OCI-LY7 (cell line): ENCODE data around the gene YPEL4. TPM values are rescaled to one million over a fixed set of nuclear protein-coding genes. Genes with fewer than 3 reads are reported as not detected.

Experiments used
- BruUV-seq: library from RNA; stranded (reverse); fragments of 400-500 nt; replicated peaks from 2 replicates; lab custom pipeline; 2021; lab: Mats Ljungman, UMichigan
- CTCF ChIA-PET: fragments of 300-600 bp; sonication (Branson Sonifier 250); formaldehyde crosslinking; loops from one replicate; lab custom pipeline; 2022; ENCODE audit warnings: antibody characterized with exemption; ENCODE audit not compliant: unreplicated experiment; lab: Charles Lee
- POLR2A ChIA-PET: fragments of 300-600 bp; sonication (Branson Sonifier 250); formaldehyde crosslinking; loops from one replicate; lab custom pipeline; 2022; ENCODE audit warnings: antibody characterized with exemption; lab: Charles Lee
- DNase-seq: peaks from one replicate; pipeline ENCODE4 v3.0.0-alpha.2; 2015; ENCODE audit warnings: low spot score
- H2AFZ ChIP-seq: fragments of 200-600 bp; sonication (generic), shearing (Covaris generic); 2 replicates; pipeline ENCODE4 v1.6.1; 2014; ENCODE audit warnings: mild to moderate bottlenecking, antibody characterized with exemption, low read length, moderate library complexity
- H3K27ac ChIP-seq: fragments of 200-600 bp; sonication (generic); 2 replicates; pipeline ENCODE4 v1.5.1; 2014; ENCODE audit warnings: mixed run types, low read depth, mild to moderate bottlenecking, moderate library complexity, low read length, inconsistent platforms; ENCODE audit not compliant: poor library complexity, severe bottlenecking
- H3K36me3 ChIP-seq: fragments of 200-600 bp; sonication (generic); 2 replicates; pipeline ENCODE4 v1.6.1; 2014; ENCODE audit warnings: mild to moderate bottlenecking, antibody characterized with exemption, low read length, moderate library complexity, mixed read lengths; ENCODE audit not compliant: insufficient read depth
- H3K4me1 ChIP-seq: fragments of 200-600 bp; sonication (generic); 2 replicates; pipeline ENCODE4 v1.5.1; 2014; ENCODE audit warnings: mild to moderate bottlenecking, low read length; ENCODE audit not compliant: insufficient read depth, poor library complexity, severe bottlenecking
- H3K4me2 ChIP-seq: fragments of 200-600 bp; sonication (generic); 2 replicates; pipeline ENCODE4 v1.6.1; 2014; ENCODE audit warnings: mild to moderate bottlenecking, low read length
- H3K4me3 ChIP-seq: fragments of 200-600 bp; sonication (generic); 2 replicates; pipeline ENCODE4 v1.5.1; 2014; ENCODE audit warnings: mild to moderate bottlenecking, low read depth, low read length; ENCODE audit not compliant: poor library complexity, severe bottlenecking
- H3K79me2 ChIP-seq: fragments of 200-600 bp; sonication (generic); 2 replicates; pipeline ENCODE4 v1.6.1; 2016; ENCODE audit warnings: low read depth, mild to moderate bottlenecking, low read length, moderate library complexity, mixed read lengths; ENCODE audit not compliant: insufficient read depth
- H3K9me2 ChIP-seq: fragments of 200-600 bp; sonication (generic); 2 replicates; pipeline ENCODE4 v1.6.1; 2016; ENCODE audit warnings: mild to moderate bottlenecking, low read length, mixed read lengths; ENCODE audit not compliant: insufficient read depth
- H3K9me3 ChIP-seq: fragments of 200-600 bp; sonication (generic); 2 replicates; pipeline ENCODE4 v1.6.1; 2014; ENCODE audit warnings: mild to moderate bottlenecking, mixed run types, low read length, mixed read lengths
- H4K20me1 ChIP-seq: fragments of 200-600 bp; sonication (generic); 2 replicates; pipeline ENCODE4 v1.6.1; 2014; ENCODE audit warnings: mild to moderate bottlenecking, antibody characterized with exemption, low read length, moderate library complexity, mixed read lengths; ENCODE audit not compliant: insufficient read depth
- CTCF ChIP-seq: fragments of 200-600 bp; sonication (generic); conservative IDR thresholded peaks from 2 replicates; pipeline ENCODE4 v1.5.1; 2014; ENCODE audit warnings: mild to moderate bottlenecking, antibody characterized with exemption, low read length, moderate library complexity, mixed read lengths
- EZH2phosphoT487 ChIP-seq: fragments of 200-600 bp; sonication (generic); IDR thresholded peaks from 2 replicates; pipeline ENCODE4 v1.6.1; 2018; ENCODE audit warnings: low read depth, borderline replicate concordance, mild to moderate bottlenecking, mixed run types, antibody characterized with exemption, low read length, moderate library complexity, mixed read lengths
- intact Hi-C: fragments of 100-400 bp; cut with micrococcal nuclease; formaldehyde crosslinking; loops from one replicate; pipeline ENCODE4 v1.10.0; 2022; ENCODE audit not compliant: unreplicated experiment
- total RNA-seq, 2 experiments: library from RNA; depleted of rRNA in 1 of 2; stranded (reverse); fragments of >200 nt in 1 of 2; shearing (Covaris generic) in 1 of 2; gene quantifications; 2 replicates each; pipeline ENCODE4 v1.2.3, GENCODE V29; 2014 to 2022

Gene YPEL4
- total RNA-seq, 2 experiments from 2014 or later: 0.54 to 0.55 TPM

DNA sequence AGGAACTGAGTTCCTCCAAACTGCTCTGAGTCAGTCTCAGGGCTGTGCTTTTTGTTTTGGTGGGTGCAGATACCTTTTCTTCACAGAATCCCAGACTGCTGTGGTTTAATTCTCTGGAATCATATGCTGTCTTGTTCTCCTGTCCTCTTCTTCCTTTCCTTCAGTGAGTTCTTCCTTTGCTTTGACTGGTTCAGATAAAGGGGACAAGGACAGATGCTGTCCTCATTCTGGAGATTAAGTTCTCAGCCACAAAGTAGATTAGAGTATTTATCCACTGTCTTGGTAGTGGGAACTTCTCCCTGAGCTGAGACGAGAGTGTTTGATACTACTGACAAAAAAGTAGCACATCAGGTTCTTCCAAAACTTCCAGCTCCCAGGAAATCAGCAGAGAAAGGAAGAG is 31.5 kb upstream of the YPEL4 start:
- POLR2A ChIA-PET: interaction anchor here (0.5 kb wide), 1 partner anchor 17 kb away, joined by 4 read pairs; no protein-coding TSS in a partner anchor
- H4K20me1 ChIP-seq: peaks cover 7% of the 10 kb centered on the region; the same call in 1 of the 2 replicates

GRCh38 chr11:57680552-57680874 is 30.8 kb upstream of the YPEL4 start:
- H3K4me1 ChIP-seq: peaks cover 5% of the 10 kb centered on the region
- no peak overlapping the region for H3K4me3 ChIP-seq
- H3K36me3 ChIP-seq: peaks cover 91% of the 10 kb centered on the region
- H3K4me2 ChIP-seq: no peak overlapping the region
- no peaks in the 10 kb centered on the region for H3K9me3 ChIP-seq
- H3K27ac ChIP-seq: no peak overlapping the region
- H3K79me2 ChIP-seq: peaks cover 84% of the 10 kb centered on the region
- ChIA-PET POLR2A (no interaction called here), CTCF (interaction anchor here (0.6 to 1.0 kb wide), 2 partner anchors 14 to 974 kb away, joined by 3 read pairs; no protein-coding TSS in a partner anchor)
- no peak overlapping the region for H2AFZ ChIP-seq
- TF ChIP-seq EZH2phosphoT487: no peak
- DNase-seq: no peak
- intact Hi-C loops: no loop called here
- BruUV-seq: no TSS peak
- H3K9me2 ChIP-seq: no peaks in the 10 kb centered on the region
- H4K20me1 ChIP-seq: peaks cover 7% of the 10 kb centered on the region; the same call in 1 of the 2 replicates

More for the DNA sequence above, 31.5 kb upstream of the YPEL4 start:
- H3K36me3 ChIP-seq: peaks cover 91% of the 10 kb centered on the region
- H3K79me2 ChIP-seq: peaks cover 77% of the 10 kb centered on the region
- intact Hi-C loops: no loop called here
- TF ChIP-seq CTCF: no peak
- TF ChIP-seq EZH2phosphoT487: no peak
- H3K27ac ChIP-seq: no peak overlapping the region
- H3K4me1 ChIP-seq: no peaks in the 10 kb centered on the region
- CTCF ChIA-PET: no interaction called here
- H3K9me3 ChIP-seq: no peaks in the 10 kb centered on the region
- no peak overlapping the region for H3K4me3 ChIP-seq
- BruUV-seq: no TSS peak
- H3K9me2 ChIP-seq: no peaks in the 10 kb centered on the region
- no peak overlapping the region for H2AFZ ChIP-seq
- DNase-seq: no peak
- H3K4me2 ChIP-seq: no peak overlapping the region

- Histone ChIP-seq H3K4me3 (no peak overlapping the region), H3K79me2 (peaks cover 92% of the 10 kb centered on the region), H4K20me1 (peaks cover 7% of the 10 kb centered on the region; the same call in 1 of the 2 replicates), H3K9me3 (no peaks in the 10 kb centered on the region), H3K36me3 (peaks cover 91% of the 10 kb centered on the region), H3K27ac (no peak overlapping the region), H3K9me2 (no peaks in the 10 kb centered on the region), H3K4me2 (no peak overlapping the region), H2AFZ (no peak overlapping the region), H3K4me1 (peaks cover 5% of the 10 kb centered on the region)
- no TSS peak for BruUV-seq
- POLR2A ChIA-PET: no interaction called here
- TF ChIP-seq EZH2phosphoT487 (no peak), CTCF (no peak)
- intact Hi-C loops: no loop called here
- no peak for DNase-seq
- CTCF ChIA-PET: no interaction called here
These were observed 29.7 kb upstream of the YPEL4 start for GRCh38 chr11:57679396-57679795.
